Measurements from ENCODE around the gene TTC22.
"Not testable (repeated sequence)": the region's sequence is repeated elsewhere in the genome, so short reads cannot be mapped to it uniquely, and the experiment has no call there.

TTC22 gene

DNA sequence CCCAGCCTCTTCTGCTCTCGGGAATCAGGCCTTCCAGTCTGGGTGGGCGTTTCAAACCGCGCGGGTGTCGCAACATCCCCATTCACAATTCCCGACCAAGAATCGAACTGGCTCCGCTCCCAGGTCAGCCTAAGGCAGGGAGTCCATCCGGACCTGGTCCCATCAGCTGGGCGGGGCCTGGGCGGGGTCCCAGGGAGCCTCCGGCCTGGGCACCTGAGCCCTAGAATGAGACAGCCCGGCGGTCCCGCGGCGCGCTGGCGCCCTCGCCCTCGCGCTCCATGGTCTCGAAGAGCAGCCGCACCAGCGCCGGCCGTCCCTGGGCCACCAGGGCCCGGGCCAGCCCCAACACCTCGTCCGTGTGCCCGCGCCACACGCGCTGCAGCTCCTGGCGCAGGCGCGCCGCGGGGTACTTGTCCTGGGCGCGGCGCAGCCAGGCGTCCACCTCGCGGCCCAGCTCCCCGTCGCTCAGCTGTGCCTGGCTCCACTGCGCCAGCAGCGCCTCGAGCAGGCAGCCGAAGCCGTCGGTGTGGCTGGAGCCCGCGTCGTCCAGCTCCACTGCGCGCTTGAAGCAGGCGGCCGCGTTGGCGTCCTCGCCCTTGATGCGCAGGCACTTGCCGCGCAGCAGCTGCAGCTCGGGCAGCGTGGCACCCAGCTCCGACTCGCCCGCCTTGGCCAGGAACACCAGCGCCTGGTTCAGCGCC, 19.9 kb downstream of the TTC22 start:
- DNase-seq = no peak

DNA sequence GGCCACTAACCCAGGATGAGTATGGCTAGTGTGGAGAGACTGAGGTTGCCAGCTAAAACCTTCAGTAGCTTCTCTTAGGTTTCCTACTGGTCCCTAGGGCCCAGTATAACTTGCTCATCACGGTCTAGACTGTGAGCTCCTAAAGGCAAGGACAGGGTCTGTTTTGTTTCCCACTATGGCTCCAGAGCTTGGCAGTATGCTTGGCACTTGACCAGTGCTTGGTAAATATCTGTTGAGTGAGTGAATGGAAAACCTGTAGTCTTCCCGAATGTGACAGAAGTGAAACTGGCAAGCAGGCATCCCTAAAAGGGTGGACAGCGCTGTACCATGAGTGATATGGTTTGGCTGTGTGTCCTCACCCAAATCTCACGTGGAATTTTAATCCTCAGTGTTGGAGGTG, 23.7 kb downstream of the TTC22 start:
- DNase-seq = no peak

DNA sequence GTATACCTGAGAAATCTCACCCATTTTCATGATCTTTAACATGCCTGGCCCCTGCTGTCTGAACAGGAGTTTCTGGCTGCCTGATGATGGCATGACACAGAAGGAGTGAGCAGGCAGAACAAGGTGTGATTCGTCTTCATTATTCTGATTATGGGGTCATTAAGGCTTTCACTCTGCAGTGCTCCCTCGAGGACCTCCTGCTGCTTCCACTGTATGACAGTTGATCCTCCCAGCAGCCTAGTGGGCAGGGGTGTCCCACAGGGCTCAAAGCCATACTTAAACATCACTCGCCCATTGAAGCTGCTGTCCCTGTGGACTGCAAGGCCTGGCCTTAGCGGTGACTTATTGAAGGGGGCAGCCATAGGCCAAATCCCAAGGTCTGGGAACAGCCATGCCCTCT, 24.1 kb downstream of the TTC22 start:
- DNase-seq = no peak

DNA sequence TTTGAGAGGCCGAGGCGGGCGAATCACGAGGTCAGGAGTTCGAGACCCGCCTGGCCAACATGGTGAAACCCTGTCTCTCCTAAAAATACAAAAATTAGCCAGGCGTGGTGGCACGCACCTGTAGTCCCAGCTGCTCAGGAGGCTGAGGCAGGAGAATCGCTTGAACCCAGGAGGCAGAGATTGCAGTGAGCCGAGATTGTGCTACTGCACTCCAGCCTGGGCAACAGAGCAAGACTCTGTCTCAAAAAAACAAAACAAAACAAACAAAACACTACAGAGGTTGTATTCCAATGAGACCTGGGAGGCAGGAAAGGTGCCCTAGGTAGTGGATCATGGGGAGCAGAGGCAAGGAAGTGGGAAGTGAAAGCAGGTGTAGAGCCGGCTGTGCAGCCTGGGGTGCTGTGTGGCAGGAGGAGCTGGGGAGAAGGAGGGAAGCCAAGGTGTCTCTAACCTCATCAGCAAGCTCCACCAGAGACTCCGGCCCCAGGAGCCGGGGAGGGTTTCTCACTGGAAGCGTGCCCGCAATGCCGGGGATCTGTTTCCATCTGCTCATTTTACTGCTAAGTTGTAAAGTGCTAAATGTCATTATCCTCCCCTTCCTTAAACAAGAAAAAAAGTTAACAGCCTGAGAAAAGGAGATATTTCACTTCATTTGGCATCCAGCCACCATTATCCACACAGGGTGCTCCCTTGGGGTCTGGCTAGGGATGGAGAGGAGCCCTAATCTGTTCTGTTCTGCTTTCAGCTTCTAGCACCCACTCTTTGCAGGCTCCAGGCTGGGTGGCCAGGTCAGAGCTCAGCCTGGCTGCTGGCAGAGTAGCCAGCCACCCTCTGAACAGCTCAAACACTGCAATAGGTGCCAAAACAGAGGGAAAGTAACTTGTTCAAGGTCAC, 25.0 kb downstream of the TTC22 start:
- not testable (repeated sequence) for DNase-seq

DNA sequence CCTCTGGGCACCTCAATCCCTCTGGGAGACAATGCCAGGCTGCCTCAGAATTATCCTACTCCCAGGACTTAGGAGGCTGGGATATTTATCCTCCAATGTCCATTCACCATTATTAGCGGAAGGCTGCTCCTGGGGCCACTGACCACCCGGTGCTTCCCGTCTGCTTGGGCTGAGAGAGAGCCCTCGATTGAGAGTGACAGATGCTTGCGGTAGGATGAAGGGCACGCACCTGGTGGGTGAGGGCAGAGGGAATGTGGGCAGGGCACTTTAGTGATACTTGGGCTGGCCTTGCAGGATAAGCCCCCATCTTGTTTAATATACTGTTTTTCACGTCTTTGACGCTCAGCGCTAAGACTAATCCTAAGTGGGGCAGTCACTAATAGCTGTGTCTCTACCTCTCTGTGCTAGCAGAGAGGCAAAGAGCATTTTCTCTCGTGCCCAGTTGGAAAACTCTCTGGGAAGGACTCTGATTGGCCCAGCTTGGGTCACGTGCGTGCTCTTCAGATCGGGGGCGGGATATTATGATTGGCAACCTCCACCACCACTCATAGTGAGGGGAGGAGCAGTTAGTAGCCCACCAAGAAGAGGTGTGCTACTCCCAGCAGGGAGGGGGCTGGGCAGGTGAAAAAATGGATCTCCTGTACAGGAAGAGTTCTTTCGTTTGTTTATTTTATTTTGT, 26.2 kb downstream of the TTC22 start:
- DNase-seq = no peak

DNA sequence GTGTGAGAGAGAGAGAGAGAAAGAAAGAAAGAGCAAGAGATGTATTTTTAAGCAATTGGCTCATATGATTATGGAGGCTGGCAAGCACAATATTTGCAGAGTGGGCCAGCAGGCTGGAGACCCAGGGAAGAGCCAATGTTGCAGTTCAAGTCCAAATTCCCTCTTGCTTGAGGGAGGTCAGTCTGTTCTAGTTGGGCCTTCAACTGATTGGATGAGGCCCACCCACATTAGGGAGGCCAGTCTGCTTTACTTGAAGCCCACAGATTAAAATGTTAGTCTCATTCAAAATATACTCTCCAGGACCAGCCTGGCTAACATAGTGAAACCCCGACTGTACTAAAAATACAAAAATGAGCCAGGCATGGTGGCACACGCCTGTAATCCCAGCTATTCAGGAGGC, 28.2 kb downstream of the TTC22 start:
- DNase-seq = no peak

DNA sequence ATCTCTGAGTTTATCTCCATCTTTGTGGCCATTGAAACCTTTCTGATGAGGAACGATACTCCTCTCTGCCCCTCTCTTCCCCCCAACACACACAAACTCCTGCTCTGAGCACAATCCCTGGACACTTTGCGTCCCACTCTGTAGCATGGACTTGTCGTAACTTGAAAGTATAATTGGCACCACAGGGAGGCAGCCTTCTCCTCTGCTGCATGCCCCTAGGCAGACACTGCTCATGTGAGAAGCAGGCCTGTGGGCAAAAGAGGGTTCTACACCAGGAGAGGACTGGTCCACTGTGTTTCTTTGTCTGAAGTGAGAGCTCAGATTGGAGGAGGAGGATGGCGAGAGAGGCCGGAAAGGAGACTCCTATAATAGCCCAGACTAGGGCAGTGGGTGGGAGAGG, 33.0 kb downstream of the TTC22 start:
- no peak for DNase-seq

DNA sequence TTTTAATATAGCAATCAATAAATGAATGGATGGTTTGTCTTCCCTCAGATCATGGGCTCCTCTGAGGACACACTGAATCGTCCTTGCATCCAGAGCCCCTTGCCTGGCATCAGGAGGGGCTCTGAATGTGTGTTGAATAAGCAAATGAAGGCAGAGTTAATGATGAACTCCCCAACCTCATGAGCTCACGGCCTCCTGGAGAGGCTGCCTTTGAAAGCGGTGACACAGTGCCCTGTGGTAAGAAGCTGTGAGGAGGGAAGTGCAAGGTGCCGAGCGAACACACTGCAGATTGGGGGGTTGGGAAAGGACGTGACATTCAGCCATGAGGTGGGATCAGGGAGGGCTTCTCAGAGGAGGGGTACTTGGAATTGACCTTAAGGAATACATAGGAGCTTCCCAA, 33.6 kb downstream of the TTC22 start:
- no peak for DNase-seq

DNA sequence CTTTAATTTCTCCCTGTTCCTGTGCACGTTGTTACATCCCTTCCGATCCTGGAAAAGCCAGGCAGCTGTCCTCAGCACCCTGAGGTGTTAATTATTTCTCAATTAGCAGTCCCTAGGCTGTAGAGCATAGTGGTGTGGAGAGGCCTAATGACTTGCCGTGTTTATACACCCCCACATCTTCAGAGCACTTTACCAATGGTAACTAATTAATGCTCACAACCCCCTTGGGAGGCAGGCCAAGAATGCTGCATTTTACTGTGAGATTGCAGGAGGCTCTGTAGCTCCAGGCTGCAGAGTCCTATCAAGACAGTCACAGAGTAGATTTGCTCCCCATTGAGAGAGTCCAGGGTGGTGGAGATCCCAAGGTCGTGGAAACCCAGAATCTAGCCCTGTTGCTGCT, 34.4 kb downstream of the TTC22 start:
- DNase-seq = no peak

DNA sequence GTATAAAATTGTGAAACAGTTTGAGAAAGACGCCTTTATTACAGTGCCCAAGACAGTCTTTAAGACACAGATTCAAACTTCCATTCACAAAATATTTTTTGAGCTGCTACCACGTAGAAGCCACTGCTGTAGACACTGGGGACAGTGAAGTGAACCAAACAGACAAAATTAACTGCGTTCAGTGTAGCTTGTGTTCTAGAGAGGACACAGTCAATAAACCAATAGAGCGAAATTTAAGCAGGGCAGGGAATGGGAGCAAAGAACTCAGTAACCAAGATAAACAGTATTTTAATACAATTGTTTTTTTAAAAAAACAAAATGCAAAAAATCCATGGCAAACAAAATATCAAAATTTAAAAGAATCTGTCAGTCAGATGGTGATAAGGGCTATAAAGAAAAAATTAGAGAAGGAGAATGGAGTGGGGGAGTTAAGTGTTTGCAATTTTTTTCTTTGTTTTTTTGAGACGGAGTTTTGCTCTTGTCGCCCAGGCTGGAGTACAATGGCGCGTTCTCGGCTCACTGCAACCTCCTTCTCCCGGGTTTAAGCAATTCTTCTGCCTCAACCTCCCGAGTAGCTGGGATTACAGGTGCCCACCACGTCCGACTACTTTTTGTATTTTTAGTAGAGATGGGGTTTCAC, 36.1 kb downstream of the TTC22 start:
- no peak for DNase-seq

DNA sequence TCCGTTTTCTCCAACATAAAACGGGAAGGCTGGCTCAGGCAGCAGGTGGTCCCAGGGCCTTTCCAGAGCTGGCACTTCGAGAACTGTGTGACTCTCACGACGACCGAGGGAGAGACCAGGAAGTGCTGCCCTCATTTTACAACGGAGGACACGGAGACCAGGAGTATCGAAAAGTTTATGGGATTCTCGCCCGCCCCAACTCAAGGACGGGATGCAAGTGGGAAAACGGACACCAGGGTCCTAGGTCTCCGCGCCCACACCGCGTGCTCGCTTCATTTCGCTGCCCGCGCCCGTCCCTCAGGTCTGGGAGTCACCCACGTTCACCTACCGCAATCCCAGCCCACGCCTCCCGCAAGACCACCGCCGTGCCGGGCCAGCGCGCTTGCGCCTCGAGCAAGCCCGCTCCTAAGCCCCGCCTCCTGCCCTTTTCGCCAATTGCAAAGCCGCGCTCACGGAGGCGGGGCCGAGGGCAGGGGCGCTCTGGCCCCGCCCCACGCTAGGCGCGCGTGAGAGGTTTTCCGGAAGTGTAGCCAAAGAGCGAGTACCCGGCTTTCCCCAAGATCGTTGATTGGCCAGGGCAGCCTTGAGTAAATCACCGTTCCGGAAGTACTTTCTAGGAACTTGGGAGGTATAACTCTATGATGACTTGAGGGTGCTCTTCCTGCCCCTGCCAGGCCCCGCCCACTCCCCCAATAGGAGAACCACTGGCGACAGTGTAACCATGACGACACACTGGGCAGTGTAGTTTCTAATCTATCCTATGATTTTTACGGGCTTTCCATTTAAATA, 36.8 kb downstream of the TTC22 start, which contains the start of gene PARS2:
TSS of gene PARS2 (minus strand) at position 391 of the 789 bp plus-strand sequence. CDS start 5,362 bp downstream, outside the sequence.
- peak; percentile 98 for DNase-seq

DNA sequence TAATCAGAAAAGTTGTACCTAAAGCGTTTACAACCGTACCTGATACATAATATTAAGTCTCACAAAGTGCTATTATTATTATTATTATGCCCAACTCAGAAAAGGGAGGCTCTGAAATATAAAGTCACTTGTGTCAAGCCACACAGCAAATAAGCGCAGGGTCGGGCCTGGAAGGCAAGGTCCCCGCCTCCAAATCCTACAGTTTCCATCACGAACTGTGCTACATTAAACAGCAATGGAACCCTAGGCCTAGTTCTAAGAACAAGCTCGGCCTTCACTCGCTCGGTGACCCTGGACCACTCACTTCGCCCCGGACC, 37.3 kb downstream of the TTC22 start:
- no peak for DNase-seq

DNA sequence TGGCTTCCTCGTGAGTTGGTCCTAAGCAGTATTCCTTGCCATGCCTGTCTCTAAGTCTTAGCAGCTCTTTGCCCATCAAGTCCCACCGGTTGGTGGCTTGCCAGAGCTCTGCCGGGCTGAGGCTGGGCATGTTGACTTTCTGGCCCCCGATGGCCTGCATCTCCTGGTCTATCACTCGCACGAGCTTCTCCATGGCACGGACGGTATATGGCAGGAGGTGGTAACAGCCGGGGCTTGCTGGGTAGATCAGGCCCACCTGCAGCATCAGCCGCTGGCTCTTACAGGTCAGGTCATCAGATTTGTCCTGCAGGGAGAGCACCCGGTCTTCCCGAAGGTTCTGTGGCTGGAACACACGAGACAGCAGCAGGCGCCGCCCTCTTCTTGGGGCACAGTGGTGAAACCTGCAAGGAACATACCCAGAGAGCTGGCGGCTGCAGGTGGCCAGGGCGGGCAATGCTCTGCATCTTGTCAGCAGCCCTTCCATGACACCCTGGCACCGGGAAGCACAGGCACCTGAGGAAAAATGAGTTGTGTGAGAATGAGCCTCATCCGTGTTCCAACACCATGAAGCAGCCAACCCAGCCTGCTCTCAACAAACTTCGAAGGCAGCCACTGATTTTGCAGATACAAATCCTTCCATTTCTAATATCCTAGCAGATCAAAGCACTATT, 42.3 kb downstream of the TTC22 start:
- no peak for DNase-seq

DNA sequence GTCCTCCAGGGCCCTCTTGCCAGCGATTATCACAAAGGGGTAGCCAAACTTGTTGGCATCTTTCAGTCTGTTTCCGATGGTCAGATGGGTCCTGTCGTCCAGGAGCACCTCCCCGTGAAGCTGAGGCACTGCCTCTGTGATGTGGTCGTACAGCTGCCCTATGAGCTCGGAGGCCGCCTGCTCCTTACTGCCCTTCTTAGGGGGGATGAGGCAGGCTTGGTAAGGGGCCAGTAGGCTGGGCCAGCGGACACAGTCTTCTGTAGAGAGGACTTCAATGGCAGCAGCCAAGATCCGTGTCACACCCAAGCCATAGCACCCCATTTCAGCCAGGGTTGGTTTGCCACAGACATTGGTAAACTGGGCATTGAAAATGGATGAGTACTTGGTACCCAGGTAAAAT, 43.3 kb downstream of the TTC22 start:
- no peak for DNase-seq

DNA sequence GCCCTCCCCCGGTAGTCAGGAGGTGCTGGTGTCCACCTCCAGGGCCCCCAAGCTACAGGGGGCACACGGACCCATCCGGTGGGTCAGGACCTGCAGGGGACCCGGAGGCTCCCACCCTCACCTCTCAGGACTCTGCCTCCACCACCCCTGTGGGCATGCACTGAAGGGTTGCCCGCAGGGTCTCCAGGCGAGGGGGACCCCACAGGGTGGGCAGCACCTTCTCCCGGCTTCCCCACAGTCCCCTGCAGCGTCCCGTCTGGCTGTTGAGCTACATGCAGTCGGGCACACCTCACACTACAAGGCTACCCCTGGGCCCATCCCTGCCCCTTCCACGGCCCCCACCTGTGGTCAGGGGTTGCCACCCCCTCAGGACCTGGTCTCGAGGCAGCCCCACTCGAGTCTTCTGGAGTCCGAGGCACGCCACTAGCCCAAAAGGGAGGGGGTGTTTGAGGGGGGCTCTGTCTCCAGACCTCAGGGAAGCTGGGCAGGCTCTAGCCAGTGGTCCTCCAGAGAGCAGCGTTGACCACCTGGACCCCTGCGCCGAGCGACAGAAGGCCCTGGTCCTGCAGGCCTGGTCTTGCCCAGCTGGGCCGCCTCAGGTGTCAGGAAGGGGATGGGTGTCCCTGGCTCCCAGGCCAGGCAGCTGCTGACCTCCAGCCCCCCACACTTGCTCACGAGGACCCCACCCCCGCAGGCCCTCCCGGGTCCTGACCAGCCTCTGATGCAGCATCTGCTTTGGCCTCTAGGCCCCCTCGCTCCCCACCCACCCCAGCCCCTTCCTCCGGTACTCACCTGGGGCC, 46.4 kb downstream of the TTC22 start:
- DNase-seq = no peak

DNA sequence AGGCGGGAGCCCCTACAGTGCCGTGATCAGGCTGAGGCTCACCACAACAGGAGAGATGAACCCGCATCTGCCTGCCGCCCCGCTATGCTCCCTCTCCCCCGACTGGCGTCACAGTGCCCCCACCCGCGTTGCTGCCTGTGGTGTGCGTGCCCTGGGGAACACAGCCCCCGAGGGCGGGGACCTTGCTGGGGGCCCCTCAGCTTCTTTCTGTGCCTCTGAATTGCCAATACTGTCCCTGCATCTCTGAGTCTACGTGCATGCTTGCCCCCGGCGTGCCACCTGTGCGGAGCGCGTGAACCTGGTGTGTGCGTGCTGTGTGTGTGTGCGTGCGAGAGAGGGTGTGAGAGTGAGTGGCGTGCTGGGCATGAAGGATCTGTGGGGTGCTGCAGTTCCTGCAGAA, 47.1 kb downstream of the TTC22 start:
- DNase-seq = no peak

DNA sequence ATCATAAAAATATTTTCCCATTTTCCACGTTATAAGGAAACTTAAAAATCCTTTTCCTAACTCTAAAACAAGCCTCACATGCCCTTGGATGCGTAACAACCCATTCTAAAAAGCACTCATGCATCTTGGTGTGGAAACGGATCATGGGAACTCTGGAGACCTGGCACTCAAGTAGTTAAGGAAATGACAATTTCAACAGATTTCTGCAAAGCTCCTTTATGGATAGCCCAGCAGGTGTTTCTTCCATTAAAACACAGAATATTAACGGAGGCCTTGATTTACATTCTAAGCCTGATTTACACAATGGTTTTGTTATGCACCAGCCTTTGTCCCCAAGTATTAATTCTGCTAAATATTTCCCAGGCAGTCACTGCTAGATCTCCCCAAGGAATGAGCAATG, 49.7 kb downstream of the TTC22 start:
- no peak for DNase-seq

DNA sequence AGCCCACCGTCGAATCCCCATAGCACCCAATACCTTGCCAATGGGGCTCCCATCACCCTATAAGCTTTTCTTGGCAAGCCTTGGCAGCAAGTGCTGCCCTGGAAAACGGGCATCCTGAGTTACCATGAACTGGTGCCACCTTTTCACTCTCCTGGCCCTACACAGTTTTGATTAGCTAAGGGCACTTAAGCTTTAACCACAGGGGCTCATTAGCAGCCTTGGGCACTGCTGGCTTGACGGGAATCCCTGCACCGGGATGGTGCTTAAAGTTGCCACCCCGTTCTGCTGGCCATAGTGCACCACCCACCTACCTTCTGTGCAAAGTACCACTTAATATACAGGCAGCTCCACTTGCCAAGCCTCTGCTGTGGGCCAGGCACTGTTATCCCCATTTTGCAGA, 50.5 kb downstream of the TTC22 start:
- no peak for DNase-seq

DNA sequence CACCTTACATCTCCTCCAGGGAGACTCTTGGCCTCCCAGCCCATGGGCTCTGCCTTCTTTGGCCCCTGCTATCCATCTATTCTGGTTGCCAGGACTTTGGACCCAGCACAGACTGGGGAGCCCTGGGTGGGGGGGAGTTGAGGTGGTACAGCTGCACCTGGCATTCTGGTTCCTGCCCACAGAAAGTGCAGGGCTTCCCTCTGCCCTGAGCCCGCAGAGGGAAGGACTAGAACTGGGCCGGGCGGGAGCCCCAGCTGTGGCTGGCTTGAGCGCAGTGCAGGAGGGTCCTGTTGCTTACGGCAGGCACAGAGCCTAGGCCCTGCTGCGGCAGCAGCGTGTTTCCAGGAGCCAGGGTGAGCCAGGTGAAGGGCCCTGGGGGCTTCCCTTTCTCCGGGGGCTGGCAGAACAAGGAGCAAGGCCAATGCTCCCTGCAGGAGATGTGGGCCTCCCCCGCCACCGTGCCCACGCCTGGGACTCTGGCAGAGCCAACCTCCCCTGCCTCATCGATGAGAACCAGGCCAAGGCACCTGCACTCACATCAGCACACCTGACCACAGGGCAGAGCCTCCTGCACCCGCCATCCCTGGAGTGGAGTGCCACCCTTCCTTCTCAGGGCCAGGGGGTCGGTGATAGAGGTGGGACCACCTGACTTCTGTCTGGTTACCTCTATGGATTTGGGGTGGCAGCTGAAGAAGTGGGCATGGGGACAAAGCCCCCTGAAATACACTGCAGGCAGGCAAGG, 52.9 kb downstream of the TTC22 start:
- no peak for DNase-seq

DNA sequence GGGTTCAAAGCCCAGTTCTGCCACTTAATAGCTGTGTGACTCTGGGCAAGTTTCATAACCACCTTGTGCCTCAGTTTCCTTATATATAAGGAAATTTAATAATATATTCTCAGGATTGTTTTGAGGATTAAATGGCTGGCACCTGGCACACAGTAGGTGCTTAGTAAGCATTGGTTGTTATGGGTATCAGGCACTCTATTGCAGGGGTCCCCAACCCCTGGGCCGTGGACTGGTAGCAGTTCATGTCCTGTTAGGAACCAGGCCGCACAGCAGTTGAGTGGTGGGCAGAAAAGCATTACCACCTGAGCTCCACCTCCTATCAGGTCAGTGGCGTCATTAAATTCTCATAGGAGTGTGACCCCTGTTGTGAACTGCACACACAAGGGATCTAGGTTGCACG, 55.3 kb downstream of the TTC22 start:
- no peak for DNase-seq
